ENCODE results near the gene PLEKHM1.
"Not testable (repeated sequence)": the region's sequence is repeated elsewhere in the genome, so short reads cannot be mapped to it uniquely, and the experiment has no call there.

Gene PLEKHM1

DNA sequence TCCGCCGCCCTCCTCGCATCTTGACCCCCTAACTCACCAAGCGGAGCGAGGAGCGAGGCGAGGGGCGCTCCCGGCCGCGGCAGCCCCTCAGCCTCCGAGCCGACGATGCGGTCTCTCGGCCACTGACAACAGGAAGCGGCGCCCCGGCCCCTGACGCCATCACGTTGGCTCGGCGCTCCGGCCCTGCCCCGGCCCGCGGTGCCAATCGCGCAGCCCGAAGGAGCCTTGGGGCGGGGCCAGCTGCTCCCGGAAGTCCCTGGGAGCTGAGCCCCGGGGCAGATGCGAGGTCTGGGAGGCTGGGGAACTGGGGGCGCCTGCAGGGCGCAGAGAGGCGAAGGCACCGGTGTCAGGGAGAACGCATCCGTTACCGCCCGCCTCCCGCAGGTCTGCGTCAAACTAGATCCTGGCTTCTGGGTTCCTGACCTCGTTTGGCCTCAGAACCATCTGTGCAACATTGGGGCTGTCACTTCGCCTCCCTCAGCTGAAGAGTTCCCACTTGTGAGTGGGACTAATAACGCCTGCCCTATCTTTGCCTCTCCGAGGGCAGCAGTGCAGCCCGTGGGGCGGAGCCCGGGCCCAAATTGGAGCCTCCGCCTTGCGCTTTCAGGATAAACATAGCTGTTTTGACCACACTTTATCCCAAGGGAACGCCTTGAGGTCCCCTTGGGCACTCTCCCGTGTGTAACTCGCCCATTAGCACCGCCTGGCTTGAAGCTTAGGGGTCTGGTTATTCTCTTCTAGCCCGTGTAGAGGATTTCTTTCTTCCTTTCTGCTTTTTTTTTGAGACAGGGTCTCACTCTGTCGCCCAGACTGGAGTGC, at the start of gene PLEKHM1:
Gene PLEKHM1, minus strand, starts transcription at position 107 of the 819 bp plus-strand sequence. CDS start 8,237 bp downstream, outside the sequence.
- DNase-seq, result peak; percentile 87

DNA sequence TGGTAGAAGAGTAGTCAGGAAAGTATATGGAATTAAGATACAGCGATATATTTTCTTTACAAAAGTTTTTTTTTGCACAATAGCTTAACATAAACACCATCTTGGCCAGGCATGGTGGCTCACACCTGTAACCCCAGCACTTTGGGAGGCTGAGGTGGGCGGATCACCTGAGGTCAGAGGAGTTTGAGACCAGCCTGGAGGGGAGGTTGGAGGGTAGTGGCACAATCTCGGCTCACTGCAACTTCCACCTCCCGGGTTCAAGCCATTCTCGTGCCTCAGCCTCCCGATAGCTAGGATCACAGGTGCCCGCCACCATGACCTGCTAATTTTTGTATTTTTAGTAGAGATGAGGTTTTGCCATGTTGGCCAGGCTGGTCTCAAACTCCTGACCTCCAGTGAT, 47.6 kb upstream of the PLEKHM1 start:
- not testable (repeated sequence) for DNase-seq

DNA sequence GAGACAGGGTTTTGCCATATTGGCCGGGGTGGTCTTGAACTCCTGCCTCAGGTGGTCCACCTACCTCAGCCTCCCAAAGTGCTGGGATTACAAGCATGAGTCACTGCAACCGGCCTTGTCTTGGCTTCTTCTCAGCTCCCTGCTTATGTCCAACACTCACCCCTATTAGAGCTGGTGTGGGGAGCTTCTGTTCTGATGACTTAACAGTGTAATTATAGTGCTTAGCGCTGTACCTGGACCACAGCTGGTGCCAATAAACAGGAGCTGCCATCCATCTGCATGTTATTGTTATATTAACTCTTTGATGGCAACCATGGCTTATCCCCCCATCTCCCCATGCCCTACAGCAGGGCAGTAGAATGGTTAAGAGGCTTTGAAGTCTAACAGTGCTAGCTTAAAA, 15.6 kb upstream of the PLEKHM1 start:
- DNase-seq, result peak; percentile 68

DNA sequence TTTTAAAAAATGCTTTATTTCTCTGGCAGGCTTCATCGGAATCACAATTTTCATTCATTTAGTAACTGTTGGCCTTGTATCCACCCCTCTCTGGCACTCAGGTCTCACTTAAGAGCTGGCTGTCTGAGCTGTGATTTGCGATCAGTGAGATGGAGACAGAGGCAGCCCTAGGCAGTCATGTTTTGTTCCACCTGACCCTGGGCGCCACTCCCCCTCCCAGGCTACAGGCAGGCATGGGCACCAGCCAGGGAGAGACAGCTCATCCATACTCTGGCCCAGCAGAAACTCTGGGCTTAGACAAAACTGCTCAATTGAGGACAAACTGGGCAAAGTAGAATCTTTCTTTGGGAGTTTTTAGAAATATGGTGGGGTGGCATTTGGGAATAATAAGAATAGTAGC, 14.7 kb upstream of the PLEKHM1 start:
- peak; percentile 38 for DNase-seq

DNA sequence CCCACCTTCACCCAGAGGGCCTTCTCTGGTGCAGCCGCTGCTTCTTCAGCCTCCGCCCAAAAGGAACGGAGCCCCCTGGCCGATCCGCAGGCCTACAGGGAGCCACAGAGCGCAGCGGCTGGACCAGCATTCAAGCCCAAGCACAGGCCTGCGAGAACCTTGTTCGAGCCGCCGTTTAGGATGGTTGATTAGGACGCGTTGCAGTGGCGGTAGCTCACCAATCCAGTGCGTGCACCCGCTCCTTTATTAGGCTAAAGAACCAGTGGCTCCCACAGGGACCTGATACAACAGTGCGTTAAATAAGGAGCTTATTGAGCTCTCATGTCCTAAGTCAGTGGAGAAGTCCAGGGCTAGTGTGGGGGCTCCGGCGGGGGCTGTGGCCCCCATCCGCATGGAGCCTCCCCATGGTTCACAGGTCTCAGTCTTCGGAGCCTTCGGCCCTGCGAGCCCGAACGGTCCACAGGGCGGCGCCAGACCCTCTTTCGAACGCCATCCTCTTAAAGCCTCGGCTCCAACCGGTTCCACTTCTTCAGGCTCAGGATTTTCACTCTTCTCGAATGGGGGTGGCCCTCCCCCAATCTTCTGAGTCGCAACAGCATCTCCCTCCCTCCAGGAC, 10.7 kb upstream of the PLEKHM1 start:
- DNase-seq, result not testable (repeated sequence)

DNA sequence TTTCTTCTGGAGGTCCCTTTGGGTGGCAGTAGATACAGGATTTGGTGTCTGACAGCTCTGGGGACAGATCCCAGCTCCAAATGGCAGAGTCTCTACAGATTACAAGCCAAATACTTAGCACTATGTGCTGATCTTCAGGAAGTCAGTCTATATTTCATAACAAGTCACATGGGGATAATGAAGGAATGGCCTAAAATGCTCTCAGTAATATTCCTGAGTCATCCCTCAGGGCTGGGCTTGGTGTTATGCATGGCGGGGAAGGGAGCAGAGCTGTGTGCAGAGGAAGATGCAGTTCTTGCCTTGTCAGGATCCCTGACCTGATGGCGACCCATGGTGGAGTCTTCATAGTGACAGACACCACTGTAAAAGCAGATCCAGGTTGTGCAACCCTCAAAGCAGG, 10.0 kb upstream of the PLEKHM1 start:
- not testable (repeated sequence) for DNase-seq

DNA sequence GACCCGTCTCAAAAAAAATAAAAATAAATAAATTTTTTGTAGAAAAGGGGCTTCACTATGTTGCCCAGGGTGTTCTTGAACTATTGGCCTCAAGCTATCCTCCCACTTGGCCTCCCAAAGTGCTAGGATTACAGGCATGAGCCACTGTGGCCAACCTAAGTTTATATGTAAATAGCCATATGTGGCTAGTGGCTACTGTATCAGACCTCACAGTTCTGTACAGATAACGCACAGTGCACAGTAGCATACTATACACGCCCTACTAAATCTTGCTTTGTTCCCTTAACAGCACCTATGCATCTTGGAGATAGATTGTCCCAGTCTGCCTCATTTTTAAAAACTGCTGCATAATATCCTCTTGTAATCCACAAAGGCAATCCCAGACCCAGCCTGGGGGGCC, 8.7 kb upstream of the PLEKHM1 start:
- not testable (repeated sequence) for DNase-seq

DNA sequence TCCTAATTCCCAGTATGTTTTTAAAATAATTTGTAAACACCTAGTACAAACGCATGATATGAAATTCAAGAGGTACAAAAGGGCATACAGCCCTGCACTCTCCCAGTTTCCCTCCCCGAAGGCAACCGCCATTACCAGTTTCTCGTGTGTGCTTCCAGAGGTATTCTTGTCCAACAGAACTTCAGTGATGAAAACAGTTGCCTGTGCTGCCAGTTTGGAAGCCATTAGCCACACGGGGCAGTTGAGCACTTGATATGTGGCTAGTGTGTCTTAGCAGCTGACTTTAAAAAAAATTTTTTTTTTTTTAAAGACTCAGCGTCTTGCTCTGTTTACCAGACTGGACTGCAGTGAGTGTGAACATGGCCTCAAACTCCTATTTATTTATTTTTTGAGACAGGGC, 7.9 kb upstream of the PLEKHM1 start:
- not testable (repeated sequence) for DNase-seq

DNA sequence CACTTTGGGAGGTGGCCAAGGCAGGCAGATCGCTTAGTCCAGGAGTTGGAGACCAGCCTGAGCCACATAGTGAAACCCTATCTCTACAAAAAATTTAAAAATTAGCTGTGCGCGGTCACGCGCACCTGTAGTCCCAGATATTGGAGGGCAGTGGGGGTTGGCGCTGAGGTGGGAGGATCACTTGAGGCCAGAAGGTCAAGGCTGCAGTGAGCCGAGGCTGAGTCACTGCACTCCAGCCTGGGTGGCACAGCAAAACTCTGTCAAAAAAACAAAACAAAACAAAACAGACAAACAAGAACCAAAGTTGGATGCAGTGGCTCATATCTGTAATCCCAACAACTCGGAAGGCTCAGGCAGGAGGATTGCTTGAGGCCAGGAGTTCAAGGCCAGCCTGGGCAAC, 6.9 kb upstream of the PLEKHM1 start:
- DNase-seq, result not testable (repeated sequence)

DNA sequence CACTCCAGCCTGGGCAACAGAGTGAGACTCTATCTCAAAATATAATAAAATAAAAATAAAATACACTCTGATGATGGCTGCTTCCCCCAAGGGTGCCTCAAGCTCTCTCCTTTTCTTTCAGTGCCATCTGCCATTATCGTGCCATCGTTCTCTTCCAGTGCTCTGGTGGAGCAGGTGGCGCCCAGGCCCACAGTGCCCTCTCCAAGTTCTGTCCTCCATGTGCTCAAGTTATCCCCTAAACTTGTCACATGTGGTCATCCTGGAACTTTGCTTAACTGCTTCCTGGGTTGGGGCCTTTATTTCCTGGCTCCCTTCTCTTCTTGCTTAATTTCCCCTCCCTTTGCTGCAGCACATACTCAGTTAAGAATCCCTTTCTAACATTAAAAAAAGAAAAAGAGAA, 6.0 kb upstream of the PLEKHM1 start:
- not testable (repeated sequence) for DNase-seq

DNA sequence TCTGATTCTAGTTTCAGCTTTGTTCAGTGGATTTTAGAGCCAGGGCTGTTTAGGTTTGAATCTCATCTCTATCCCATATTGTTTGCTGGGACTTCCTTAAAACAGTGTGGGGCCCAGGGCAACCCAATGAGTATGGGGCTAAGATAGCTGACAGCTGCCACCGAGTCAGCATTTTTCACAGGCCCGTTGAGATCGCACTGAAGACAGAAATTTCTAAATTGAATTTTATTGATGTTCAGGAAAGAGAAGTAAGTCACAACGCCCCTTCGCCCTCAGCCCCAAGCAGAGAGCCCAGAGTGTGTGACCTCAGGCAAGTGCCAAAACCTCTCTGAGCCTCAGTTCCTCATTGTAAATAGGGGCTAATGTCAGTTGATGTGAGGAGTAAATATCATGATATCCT, 4.0 kb upstream of the PLEKHM1 start:
- not testable (repeated sequence) for DNase-seq

DNA sequence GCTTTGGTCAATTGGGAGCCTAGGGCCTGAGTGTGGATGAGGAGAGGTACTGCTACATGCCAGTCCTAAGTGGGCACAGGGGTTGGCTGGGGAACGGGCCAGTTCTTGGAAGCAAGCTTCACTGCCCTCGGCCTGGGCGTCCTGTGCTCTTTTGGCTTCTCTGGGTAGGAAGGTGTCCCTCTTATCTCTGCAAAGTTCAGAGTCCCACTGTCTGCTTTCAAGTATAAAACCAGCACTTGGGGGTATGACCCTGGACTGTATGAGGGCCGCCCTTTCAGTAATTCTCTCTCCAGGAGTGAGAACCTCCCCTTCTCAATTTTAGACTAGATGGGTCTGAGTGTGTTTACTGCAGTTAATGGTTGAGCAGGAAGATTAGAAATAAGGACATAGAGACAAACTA, 1.6 kb upstream of the PLEKHM1 start:
- DNase-seq, result not testable (repeated sequence)

DNA sequence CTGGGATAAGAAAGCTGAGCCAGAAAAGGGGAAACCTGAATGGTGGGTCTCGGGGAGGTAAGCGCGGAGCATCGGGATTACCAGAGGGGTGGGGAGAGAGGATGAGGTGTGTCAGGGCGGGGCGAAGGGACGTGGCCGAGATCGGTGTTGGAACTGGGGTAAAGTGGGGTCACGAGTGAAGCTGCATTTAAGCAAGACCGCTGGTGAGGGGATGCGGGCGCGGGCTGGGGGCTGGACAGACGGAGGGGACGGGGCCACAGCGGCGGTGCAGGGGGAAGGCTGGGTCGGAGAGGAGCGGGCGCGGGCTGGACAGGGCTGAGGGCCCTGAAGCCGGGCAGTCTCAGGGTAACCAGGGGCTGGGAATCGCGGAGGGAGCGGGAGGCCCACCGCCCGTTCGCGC, 323 bp downstream of the PLEKHM1 start:
- peak; percentile 29 for DNase-seq

DNA sequence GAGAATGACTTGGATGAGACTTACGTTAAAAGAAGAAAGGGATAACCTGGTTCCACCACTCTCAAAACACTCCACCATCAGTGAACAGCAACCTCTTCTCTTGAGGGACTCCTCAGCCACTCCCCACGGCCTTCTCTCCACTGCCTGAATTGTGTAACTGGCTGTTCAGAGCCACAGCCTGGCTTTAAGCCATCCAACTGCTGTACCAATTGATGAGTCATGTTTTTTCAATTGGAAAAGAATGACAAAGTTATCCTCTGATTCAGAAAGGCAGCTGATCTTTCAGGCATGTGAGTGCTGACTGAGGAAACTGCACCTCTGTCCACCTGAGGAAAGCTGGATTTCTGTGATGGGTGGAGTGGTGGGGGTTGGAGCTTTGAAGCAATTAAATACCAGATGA, 2.8 kb downstream of the PLEKHM1 start:
- DNase-seq, result peak; percentile 43

DNA sequence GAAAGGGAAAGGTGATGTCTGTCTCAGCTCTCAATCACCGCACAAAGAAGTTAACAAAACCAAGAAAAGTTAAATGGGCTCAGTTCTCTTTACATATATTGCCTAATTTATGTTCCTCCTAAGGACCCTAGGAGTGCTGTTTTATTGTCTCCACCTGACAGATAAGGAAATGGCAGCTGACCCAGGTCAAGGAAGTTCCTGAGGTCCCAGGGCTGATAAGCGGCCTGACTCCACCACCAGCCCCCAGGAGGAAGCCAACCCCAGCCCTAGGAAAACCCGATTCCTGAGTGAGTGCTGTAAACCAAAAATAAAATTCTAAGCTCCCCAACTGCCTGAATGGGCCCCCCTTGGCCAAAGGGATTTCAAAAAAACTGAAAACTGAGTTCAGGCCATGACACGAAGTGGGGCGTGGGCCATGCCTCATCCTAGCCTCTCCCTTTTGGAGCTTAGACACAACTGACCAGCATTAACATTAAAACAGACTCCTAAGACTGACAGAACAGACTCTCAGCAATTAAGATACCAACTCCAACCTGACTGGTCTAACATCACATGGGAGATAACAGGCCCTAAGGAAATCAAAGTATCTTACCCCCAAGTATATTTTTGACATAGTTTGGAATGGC, 6.8 kb downstream of the PLEKHM1 start:
- not testable (repeated sequence) for DNase-seq

DNA sequence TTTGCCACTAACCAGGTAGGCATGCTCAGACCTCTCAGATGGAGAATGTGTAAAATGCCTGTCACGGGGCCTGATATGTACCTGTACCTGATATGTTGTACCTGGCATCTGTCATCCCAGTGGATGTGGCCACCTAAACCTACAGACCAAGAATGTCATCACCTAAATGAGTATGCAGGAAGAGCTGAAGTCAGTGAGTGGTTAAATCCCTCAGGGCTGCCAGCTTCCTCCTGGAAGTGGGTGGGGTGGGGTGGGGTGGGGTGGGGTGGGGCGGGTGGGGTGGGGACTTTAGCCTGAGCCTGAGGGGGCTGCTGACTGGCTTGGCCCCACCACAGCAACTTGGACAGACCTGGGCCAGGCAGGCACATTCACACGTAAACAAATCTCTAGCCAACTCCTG, 7.3 kb downstream of the PLEKHM1 start:
- DNase-seq, result not testable (repeated sequence)

DNA sequence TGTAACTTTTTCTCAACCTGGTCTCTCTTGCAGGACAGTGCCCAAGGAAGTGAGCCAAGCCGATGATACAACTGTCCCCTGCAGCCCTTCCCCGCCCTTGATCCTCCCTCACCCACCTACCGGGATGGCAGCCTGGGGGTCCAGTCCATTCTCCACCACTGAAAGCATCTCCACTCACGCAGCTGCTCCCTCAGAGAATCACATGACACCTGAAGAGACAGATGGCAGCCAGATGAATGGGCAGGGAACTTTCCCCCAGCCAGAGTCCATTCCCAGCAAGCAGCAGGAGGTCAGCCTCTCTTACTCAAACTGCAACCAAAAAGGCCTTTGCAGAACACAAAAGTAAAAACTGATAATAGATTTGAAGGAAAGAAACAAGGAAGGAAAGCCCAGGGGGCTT, 8.2 kb downstream of the PLEKHM1 start:
- DNase-seq, result peak; percentile 26

DNA sequence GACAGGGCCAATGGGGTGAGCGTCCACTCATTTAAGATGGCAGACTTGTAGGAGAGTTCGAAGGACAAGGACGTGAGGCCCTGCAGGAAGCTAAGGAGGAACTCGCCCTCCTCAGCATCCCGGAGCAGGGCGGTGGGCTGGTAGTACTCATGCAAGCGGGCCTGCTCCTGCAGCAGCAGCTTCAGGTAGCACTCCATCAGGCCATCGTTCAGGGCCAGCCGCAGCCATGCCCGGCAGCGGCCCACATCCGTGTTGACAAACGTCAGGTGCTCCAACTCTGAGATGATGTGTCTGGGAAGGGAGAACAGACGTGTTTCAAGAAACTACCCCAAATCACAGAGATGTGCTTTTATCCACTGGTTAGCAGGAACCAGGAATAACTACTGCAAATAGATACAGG, 15.1 kb downstream of the PLEKHM1 start:
- DNase-seq, result not testable (repeated sequence)

DNA sequence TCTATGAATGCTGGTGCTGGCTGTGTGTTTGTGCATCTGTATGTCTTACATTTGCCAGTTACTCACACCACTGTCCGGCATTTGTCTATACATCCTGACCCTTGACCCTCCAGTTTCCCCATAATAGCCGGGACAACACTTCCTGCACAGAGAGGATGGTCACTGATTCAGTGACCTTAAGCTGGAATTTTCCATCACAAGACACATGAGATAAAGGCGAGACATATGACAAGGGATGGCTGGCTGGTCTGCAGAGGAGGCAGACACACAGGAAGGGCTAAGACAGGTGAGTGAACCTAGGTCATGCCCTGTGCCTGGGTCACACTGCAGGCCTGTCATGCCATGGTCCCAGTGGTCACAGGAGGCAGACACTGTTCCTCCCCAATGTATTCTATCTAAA, 18.3 kb downstream of the PLEKHM1 start:
- DNase-seq, result not testable (repeated sequence)

DNA sequence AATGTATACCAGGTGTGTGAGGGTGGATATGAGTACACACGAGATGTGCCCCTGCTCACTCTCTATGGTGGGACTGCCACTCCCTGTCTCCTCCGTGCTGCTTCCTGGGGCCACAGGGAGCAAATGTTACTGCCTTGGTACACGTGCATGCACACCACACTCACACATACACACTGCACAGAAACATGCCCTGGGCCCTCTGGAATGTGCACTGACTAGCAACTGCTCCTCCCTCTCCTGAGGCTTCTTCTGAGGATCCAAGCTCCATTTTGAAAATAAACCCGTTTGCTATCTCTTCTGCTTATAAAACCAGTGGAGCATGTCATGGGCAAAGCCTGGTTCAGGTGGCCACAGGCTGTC, 21.3 kb downstream of the PLEKHM1 start:
- DNase-seq, result not testable (repeated sequence)

DNA sequence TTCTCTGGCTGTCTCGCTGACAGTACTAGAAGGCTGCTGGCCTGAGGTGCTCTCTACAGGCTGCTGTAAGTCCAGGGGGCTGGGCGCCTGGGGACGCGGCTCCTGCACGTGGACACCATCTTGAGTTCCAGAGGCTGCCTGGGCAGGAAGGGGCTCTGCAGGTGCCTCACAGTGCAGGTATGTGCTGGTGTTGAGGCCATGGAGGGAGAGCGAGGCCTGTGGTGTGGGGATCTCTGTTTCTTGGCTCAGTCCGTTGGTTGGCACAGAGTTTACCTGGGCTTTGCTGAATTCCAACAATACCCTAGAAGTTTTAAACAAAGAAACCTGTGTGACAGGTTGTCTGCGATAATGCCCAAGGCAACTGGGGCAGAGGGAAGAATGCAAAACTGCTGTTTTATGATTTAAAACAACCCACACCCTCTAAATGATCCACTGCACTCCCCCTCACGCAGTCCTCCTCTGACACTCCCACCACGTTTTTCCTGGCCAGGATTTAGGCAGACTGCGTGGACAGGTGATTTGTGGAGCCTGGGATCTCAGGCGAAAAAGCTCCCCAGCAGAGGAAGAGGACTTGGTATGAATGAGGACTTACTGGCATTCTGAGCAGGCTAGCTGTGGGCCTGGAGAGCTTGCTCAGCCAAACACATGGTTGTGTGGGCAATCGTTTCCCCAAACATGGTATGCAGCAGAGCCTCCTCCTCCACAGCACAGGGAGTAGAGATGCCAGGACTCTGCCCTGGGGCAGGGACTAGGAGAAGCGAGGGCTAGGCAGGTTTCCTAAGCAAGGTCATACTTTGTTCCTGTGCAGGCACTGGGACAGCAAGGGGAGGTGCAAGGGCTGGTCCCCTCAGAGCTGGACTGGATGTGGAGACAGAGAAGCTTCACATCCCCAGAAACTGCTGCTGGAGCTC, 22.0 kb downstream of the PLEKHM1 start:
- not testable (repeated sequence) for DNase-seq

DNA sequence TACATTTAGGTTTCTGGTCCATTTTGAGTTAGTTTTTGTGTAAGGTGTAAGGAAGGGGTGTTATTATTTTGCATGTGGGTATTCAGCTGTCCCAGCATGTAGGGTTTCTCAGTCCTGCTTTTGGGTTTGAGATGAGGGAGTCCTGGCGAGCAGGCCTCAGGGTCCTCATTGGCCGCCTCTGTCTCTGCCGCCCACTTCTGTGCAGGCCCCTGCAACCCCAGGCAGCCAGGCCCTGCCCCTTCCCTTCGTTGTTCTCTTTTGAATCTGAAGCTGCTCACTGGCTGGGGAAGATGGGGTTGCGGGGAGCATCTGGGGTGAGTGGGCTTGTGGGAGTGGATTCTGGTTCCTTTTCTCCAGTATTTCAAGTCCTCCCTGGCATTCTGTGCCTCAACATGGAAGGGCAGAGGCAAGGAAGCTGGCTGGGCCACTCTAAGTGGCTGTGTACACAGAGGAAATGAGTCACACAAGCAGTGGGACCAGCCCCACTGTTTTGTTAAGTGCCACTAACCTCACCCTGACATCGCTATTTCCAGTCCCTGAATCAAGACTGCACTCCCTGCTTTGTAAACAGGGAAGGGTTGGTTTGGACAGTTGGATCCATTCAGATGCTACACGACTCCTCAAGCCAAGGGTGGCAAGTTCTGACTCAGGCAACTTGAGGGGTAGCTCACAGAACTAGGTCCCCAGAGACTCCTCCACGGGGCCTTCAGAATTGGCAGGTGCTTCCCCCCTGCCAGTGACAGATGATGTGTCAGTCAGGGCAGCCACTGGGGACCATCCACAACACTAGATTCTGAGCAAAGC, 28.8 kb downstream of the PLEKHM1 start:
- peak; percentile 72 for DNase-seq

All from NCI-H69 (cell line).